ENCODE measurements around the gene ANKH. TPM values are rescaled to one million over a fixed set of nuclear protein-coding genes. Genes with fewer than 3 reads are reported as not detected.
A peak's percentile ranks its signal among the peaks of the same experiment; 100 is the strongest.

The ANKH gene
- total RNA-seq, 1 donor from 2014 or later: 0.19 TPM

DNA sequence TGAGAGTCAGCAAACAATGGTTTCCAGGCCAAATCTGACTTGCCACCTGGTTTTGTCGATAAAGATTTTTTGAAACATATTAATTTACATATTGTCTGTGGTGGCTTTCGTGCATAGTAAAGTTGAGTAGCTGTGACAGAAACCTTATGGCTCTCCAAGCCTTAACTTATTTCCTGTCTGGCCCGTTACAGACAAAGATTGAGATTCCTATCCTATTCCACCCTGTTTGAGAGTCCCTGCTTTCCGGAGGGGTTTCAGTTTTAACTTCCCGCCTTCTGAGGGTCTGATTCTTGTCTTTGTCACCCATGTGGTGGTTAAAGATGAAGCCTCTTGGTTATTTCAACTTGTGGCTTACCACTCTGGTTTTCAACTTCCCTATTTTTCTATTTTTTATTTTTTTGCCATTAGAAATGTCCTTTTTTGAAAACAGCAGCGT, 195.7 kb downstream of the ANKH start:
- Histone ChIP-seq H4K20me1 (ENCODE audit: low read depth) (peaks cover 37% of the 10 kb centered on the region), H3K27me3 (no peaks in the 10 kb centered on the region), H3K36me3 (peaks cover 4% of the 10 kb centered on the region), H3K27ac (peak overlapping the region; percentile 8), H3F3A (ENCODE audit: low read depth) (no peaks in the 10 kb centered on the region), H3K4me2 (no peak overlapping the region), H3K4me1 (peaks cover 18% of the 10 kb centered on the region), H3K79me2 (ENCODE audit: low read depth) (peaks cover 66% of the 10 kb centered on the region), H3K9me3 (ENCODE audit: low read depth) (no peaks in the 10 kb centered on the region), H3K9ac (no peak overlapping the region), H3K4me3 (no peak overlapping the region), H2AFZ (replicated peaks) (no peak overlapping the region)
- peaks cover 6% of the 10 kb centered on the region for H3K36me3 Mint-ChIP-seq
- no peak for TF ChIP-seq EZH2phosphoT487 (IDR thresholded peaks at IDR 0.05)
- TF ChIP-seq, protein P1, sequence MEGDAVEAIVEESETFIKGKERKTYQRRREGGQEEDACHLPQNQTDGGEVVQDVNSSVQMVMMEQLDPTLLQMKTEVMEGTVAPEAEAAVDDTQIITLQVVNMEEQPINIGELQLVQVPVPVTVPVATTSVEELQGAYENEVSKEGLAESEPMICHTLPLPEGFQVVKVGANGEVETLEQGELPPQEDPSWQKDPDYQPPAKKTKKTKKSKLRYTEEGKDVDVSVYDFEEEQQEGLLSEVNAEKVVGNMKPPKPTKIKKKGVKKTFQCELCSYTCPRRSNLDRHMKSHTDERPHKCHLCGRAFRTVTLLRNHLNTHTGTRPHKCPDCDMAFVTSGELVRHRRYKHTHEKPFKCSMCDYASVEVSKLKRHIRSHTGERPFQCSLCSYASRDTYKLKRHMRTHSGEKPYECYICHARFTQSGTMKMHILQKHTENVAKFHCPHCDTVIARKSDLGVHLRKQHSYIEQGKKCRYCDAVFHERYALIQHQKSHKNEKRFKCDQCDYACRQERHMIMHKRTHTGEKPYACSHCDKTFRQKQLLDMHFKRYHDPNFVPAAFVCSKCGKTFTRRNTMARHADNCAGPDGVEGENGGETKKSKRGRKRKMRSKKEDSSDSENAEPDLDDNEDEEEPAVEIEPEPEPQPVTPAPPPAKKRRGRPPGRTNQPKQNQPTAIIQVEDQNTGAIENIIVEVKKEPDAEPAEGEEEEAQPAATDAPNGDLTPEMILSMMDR (IDR thresholded peaks at IDR 0.05): no peak
- H3K4me3 Mint-ChIP-seq: no peak overlapping the region
- peaks cover 16% of the 10 kb centered on the region for H3K4me1 Mint-ChIP-seq
- DNase-seq (ENCODE audit: low spot score): no peak
- H3K9me3 Mint-ChIP-seq: no peaks in the 10 kb centered on the region
- no peaks in the 10 kb centered on the region for H3K27me3 Mint-ChIP-seq (ENCODE audit: insufficient read depth, low read depth)
- H3K27ac Mint-ChIP-seq: no peak overlapping the region

DNA sequence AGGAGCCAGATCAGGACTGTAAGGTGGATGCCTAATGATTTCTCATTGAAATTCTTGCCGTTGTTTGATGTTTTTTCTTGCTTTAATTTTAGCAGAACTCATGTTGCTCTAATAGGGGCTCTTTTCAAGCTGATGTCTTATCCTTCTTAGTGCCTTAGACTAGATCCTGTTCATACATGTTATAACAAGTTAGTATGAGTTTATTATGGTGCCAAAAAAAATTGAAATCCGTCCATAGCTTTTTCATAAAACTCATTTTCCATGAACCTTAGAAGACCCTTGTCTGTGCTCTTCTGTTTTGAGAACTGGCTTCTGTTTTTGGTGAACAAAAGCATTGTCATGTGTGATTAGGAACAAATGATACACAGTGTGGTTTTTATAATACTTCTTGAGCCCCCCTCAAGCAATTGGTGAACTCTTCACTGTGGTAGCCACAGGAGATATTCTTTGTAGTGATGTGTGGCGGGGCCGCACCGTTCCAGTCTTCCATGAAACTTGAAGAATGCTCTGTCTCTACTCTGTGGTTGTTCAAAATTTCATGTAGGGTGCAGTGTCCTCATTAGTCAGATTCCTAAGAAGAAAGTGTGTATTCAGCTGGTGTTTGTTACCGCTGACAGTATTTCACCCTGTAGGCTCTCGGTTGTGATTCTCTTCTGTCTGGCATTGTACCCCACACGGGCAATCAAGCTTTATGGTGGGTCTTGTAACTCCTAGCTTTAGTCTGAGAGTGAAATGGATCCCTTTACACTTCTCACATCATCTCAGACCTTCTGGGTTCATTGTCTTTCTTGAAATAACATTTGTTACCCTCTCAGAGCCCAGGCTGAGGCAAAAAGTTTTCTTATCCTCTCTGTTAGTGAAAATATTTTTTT, 196.4 kb downstream of the ANKH start:
- TF ChIP-seq EZH2phosphoT487 (IDR thresholded peaks at IDR 0.05) (no peak), EZH2 (IDR thresholded peaks at IDR 0.05) (no peak)
- TF ChIP-seq, protein P1 (IDR thresholded peaks at IDR 0.05): no peak
- peaks cover 18% of the 10 kb centered on the region for H3K4me1 ChIP-seq
- peaks cover 72% of the 10 kb centered on the region for H3K79me2 ChIP-seq (ENCODE audit: low read depth)
- DNase-seq (ENCODE audit: low spot score): no peak
- peak overlapping the region; percentile 38 for H3K27ac ChIP-seq
- H3K9me3 ChIP-seq (ENCODE audit: low read depth): no peaks in the 10 kb centered on the region
- no peaks in the 10 kb centered on the region for H3K9me3 Mint-ChIP-seq
- no peak overlapping the region for H2AFZ ChIP-seq (replicated peaks)
- H3K36me3 ChIP-seq: peaks cover 4% of the 10 kb centered on the region
- H3K4me3 ChIP-seq: no peak overlapping the region
- peaks cover 6% of the 10 kb centered on the region for H3K36me3 Mint-ChIP-seq
- H3K9ac ChIP-seq: no peak overlapping the region
- H3K4me2 ChIP-seq: peak overlapping the region; percentile 46
- peaks cover 42% of the 10 kb centered on the region for H4K20me1 ChIP-seq (ENCODE audit: low read depth)
- H3K4me3 Mint-ChIP-seq: no peak overlapping the region
- no peaks in the 10 kb centered on the region for H3K27me3 Mint-ChIP-seq (ENCODE audit: insufficient read depth, low read depth)
- H3K4me1 Mint-ChIP-seq: peaks cover 16% of the 10 kb centered on the region
- no peaks in the 10 kb centered on the region for H3K27me3 ChIP-seq
- no peaks in the 10 kb centered on the region for H3F3A ChIP-seq (ENCODE audit: low read depth)
- H3K27ac Mint-ChIP-seq: no peak overlapping the region

DNA sequence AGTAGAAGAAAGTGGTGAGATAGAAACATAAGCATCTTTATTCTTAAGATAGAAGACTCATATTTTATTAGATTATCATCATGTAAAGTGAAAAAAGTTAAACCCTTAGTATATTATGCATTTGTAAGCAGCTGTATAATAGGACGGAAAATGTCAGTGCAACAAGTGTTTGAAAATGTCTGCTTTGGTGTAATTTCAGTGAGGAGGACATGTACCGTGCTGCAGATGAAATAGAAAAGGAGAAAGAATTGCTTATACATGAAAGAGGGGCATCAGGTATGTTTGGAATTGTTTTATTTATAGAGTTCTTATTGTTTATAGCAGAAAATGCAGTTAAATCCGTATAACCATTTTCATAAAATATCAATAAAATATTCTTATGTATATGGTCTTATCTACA, 198.1 kb downstream of the ANKH start:
- no peak overlapping the region for H3K4me2 ChIP-seq
- no peaks in the 10 kb centered on the region for H3K9me3 ChIP-seq (ENCODE audit: low read depth)
- Mint-ChIP-seq H3K36me3 (peaks cover under 1% of the 10 kb centered on the region), H3K9me3 (no peaks in the 10 kb centered on the region), H3K27ac (no peak overlapping the region), H3K4me1 (peaks cover 16% of the 10 kb centered on the region), H3K4me3 (no peak overlapping the region), H3K27me3 (ENCODE audit: insufficient read depth, low read depth) (no peaks in the 10 kb centered on the region)
- H3K79me2 ChIP-seq (ENCODE audit: low read depth): peaks cover 90% of the 10 kb centered on the region
- peaks cover 58% of the 10 kb centered on the region for H4K20me1 ChIP-seq (ENCODE audit: low read depth)
- no peak overlapping the region for H3K27ac ChIP-seq
- H3K4me3 ChIP-seq: no peak overlapping the region
- DNase-seq (ENCODE audit: low spot score): no peak
- no peak overlapping the region for H3K9ac ChIP-seq
- H3K36me3 ChIP-seq: no peaks in the 10 kb centered on the region
- no peaks in the 10 kb centered on the region for H3K27me3 ChIP-seq
- H2AFZ ChIP-seq (replicated peaks): no peak overlapping the region
- peaks cover 18% of the 10 kb centered on the region for H3K4me1 ChIP-seq
- no peaks in the 10 kb centered on the region for H3F3A ChIP-seq (ENCODE audit: low read depth)
- TF ChIP-seq EZH2phosphoT487 (IDR thresholded peaks at IDR 0.05) (no peak), EZH2 (IDR thresholded peaks at IDR 0.05) (no peak)
- TF ChIP-seq, protein P1 (IDR thresholded peaks at IDR 0.05): no peak

Measured in neural progenitor cell (in vitro differentiated cells).